Suprapubic skin (tissue), 4 donors: ENCODE data around the gene ADCY9.

Experiments
- EP300 ChIP-seq: sonication (generic); formaldehyde crosslinking; IDR thresholded peaks from one replicate; pipeline ENCODE4 v1.6.1; 2017; ENCODE audit warnings: antibody characterized with exemption
- POLR2A ChIP-seq, 2 donors: fragments of 450-650 bp; IDR thresholded peaks; one replicate each; pipeline ENCODE4 v1.6.1; 2017; ENCODE audit warnings: antibody characterized with exemption in 2 of 2, mild to moderate bottlenecking in 2 of 2, moderate library complexity in 2 of 2
- POLR2AphosphoS5 ChIP-seq, 3 donors: sonication (generic); formaldehyde crosslinking; IDR thresholded peaks; one replicate each; pipeline ENCODE4 v1.6.1; 2017; ENCODE audit warnings: antibody characterized with exemption in 3 of 3
- TF ChIP-seq, protein P1 (sequence below), 2 donors: fragments of 200-600 bp in 1 of 2; fragments of 450-650 bp in 1 of 2; sonication (generic) in 1 of 2; IDR thresholded peaks; one replicate each; pipeline ENCODE4 v1.5.1; 2016 to 2019; ENCODE audit warnings: antibody characterized with exemption in 2 of 2, mild to moderate bottlenecking in 1 of 2, moderate library complexity in 1 of 2

DNA sequence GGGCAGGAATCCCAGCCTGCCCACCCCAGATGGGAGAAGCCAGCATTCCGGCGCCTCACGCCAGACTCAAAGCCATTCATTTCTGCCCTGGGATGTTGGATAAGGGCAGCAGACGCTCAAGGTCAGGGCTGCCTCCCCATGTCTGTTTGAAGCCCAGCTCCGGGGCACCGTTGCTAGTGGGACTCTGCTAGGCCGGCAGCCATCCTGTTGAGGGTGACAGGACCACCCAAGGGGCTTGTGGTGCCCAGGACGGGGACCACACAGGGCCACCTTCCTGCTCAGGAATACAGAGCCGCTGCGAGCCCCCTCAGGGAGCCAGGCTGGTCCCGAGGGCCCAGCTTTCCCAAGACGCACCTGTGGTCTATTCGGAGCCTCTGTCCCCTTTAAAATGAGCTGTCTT is 134.0 kb downstream of the ADCY9 start:
- TF ChIP-seq EP300 = no peak
- TF ChIP-seq, protein P1, sequence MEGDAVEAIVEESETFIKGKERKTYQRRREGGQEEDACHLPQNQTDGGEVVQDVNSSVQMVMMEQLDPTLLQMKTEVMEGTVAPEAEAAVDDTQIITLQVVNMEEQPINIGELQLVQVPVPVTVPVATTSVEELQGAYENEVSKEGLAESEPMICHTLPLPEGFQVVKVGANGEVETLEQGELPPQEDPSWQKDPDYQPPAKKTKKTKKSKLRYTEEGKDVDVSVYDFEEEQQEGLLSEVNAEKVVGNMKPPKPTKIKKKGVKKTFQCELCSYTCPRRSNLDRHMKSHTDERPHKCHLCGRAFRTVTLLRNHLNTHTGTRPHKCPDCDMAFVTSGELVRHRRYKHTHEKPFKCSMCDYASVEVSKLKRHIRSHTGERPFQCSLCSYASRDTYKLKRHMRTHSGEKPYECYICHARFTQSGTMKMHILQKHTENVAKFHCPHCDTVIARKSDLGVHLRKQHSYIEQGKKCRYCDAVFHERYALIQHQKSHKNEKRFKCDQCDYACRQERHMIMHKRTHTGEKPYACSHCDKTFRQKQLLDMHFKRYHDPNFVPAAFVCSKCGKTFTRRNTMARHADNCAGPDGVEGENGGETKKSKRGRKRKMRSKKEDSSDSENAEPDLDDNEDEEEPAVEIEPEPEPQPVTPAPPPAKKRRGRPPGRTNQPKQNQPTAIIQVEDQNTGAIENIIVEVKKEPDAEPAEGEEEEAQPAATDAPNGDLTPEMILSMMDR (IDR thresholded peaks at IDR 0.05) = no peak
- TF ChIP-seq POLR2A (IDR thresholded peaks at IDR 0.05) = no peak
- no peak for TF ChIP-seq POLR2AphosphoS5 (IDR thresholded peaks at IDR 0.05)
